Large intestine (tissue), 3 donors: ENCODE data around the gene SPINT1. TPM values are rescaled to one million over a fixed set of nuclear protein-coding genes. Genes with fewer than 3 reads are reported as not detected.
A peak's percentile ranks its signal among the peaks of the same experiment; 100 is the strongest.

ENCODE experiments used
- DNase-seq, 2 donors: peaks; one replicate each; pipeline versions ENCODE4 v3.0.0 to v3.0.0-alpha.2; 2013
- H3K27ac ChIP-seq: one replicate; pipeline ENCODE4 v1.5.1; 2013; ENCODE audit warnings: low read length
- H3K27me3 ChIP-seq: 2 replicates; pipeline ENCODE4 v1.6.1; 2013; ENCODE audit warnings: low read length; ENCODE audit not compliant: control insufficient read depth, insufficient read depth
- H3K36me3 ChIP-seq: 2 replicates; pipeline ENCODE4 v1.6.1; 2013; ENCODE audit warnings: low read length; ENCODE audit not compliant: control insufficient read depth, insufficient read depth
- H3K4me1 ChIP-seq: one replicate; pipeline ENCODE4 v1.6.1; 2013; ENCODE audit warnings: low read length; ENCODE audit not compliant: control insufficient read depth, insufficient read depth
- H3K4me3 ChIP-seq: one replicate; pipeline ENCODE4 v1.5.1; 2013; ENCODE audit warnings: low read length
- H3K9me3 ChIP-seq: one replicate; pipeline ENCODE4 v1.6.1; 2013; ENCODE audit warnings: mild to moderate bottlenecking, low read depth, low read length, moderate library complexity; ENCODE audit not compliant: control insufficient read depth
- WGBS: methylation state at CpG from one replicate; pipeline ENCODE4 v1.1.5; 2013; ENCODE audit warnings: low lambda C conversion rate; ENCODE audit not compliant: insufficient coverage; 5-methylcytosine and 5-hydroxymethylcytosine counted together
- polyA plus RNA-seq: library from polyadenylated mRNA; unstranded; fragments of 120-200 nt; gene quantifications from one replicate; pipeline ENCODE4 v1.2.1, GENCODE V29; 2013

The SPINT1 gene
- polyA plus RNA-seq, 1 donor = 166 TPM

- DNase-seq = no peak
- H3K4me1 ChIP-seq = peaks cover 10% of the 10 kb centered on the region
- WGBS = 20% methylated on average over 1 of the region's 19 CpGs
- no peaks in the 10 kb centered on the region for H3K9me3 ChIP-seq
- H3K4me3 ChIP-seq = peak overlapping the region; percentile 76
- H3K27ac ChIP-seq = peak overlapping the region; percentile 89
- peaks cover 27% of the 10 kb centered on the region for H3K36me3 ChIP-seq
- H3K27me3 ChIP-seq = no peaks in the 10 kb centered on the region
Measured at GRCh38 chr15:40807888-40808461, 35.9 kb upstream of the SPINT1 start.

GRCh38 chr15:40808861-40809450 lies 34.9 kb upstream of the SPINT1 start:
- Histone ChIP-seq H3K4me3 (no peak overlapping the region), H3K9me3 (no peaks in the 10 kb centered on the region), H3K27me3 (no peaks in the 10 kb centered on the region), H3K4me1 (peaks cover 10% of the 10 kb centered on the region), H3K27ac (no peak overlapping the region), H3K36me3 (peaks cover 36% of the 10 kb centered on the region)
- no peak for DNase-seq
- WGBS = no CpG with 5 or more reads among the region's 8 CpGs

- Histone ChIP-seq H3K4me1 (peaks cover 4% of the 10 kb centered on the region), H3K27me3 (no peaks in the 10 kb centered on the region), H3K36me3 (peaks cover 51% of the 10 kb centered on the region), H3K4me3 (no peak overlapping the region), H3K27ac (no peak overlapping the region), H3K9me3 (no peaks in the 10 kb centered on the region)
- no peak for DNase-seq
- no CpG with 5 or more reads among the region's 12 CpGs for WGBS
Measured at GRCh38 chr15:40812721-40813425, 31.0 kb upstream of the SPINT1 start.

GRCh38 chr15:40815042-40815698 lies 28.7 kb upstream of the SPINT1 start:
- Histone ChIP-seq H3K36me3 (peaks cover 45% of the 10 kb centered on the region), H3K4me3 (no peak overlapping the region), H3K9me3 (no peaks in the 10 kb centered on the region), H3K27ac (no peak overlapping the region), H3K27me3 (no peaks in the 10 kb centered on the region), H3K4me1 (no peaks in the 10 kb centered on the region)
- DNase-seq = no peak
- WGBS = no CpG with 5 or more reads among the region's 4 CpGs

GRCh38 chr15:40819048-40819447 lies 24.8 kb upstream of the SPINT1 start:
- Histone ChIP-seq H3K27me3 (no peaks in the 10 kb centered on the region), H3K9me3 (no peaks in the 10 kb centered on the region), H3K27ac (no peak overlapping the region), H3K4me1 (no peaks in the 10 kb centered on the region), H3K36me3 (peaks cover 14% of the 10 kb centered on the region), H3K4me3 (no peak overlapping the region)
- WGBS = no CpG with 5 or more reads among the region's 7 CpGs
- no peak for DNase-seq

GRCh38 chr15:40821195-40821594 lies 22.7 kb upstream of the SPINT1 start:
- no CpG with 5 or more reads among the region's 2 CpGs for WGBS
- no peak overlapping the region for H3K27ac ChIP-seq
- no peak overlapping the region for H3K4me3 ChIP-seq
- H3K4me1 ChIP-seq = peaks cover 10% of the 10 kb centered on the region
- H3K9me3 ChIP-seq = no peaks in the 10 kb centered on the region
- no peaks in the 10 kb centered on the region for H3K27me3 ChIP-seq
- DNase-seq = no peak
- H3K36me3 ChIP-seq = no peaks in the 10 kb centered on the region

GRCh38 chr15:40823572-40824343 lies 20.1 kb upstream of the SPINT1 start:
- Histone ChIP-seq H3K36me3 (no peaks in the 10 kb centered on the region), H3K4me3 (no peak overlapping the region), H3K4me1 (peaks cover 29% of the 10 kb centered on the region), H3K27ac (peak overlapping the region; percentile 48), H3K9me3 (no peaks in the 10 kb centered on the region), H3K27me3 (no peaks in the 10 kb centered on the region)
- WGBS = no CpG with 5 or more reads among the region's 1 CpG
- peak in 1 of 2 donors; percentile 63 for DNase-seq

GRCh38 chr15:40825661-40826422 lies 18.0 kb upstream of the SPINT1 start:
- DNase-seq = peak in 1 of 2 donors; percentile 61
- WGBS = 46% methylated on average over 2 of the region's 5 CpGs
- Histone ChIP-seq H3K4me3 (no peak overlapping the region), H3K27ac (peak overlapping the region; percentile 45), H3K36me3 (no peaks in the 10 kb centered on the region), H3K27me3 (no peaks in the 10 kb centered on the region), H3K9me3 (no peaks in the 10 kb centered on the region), H3K4me1 (peaks cover 35% of the 10 kb centered on the region)

- Histone ChIP-seq H3K4me1 (peaks cover 35% of the 10 kb centered on the region), H3K27me3 (no peaks in the 10 kb centered on the region), H3K27ac (peak overlapping the region; percentile 45), H3K4me3 (no peak overlapping the region), H3K36me3 (no peaks in the 10 kb centered on the region), H3K9me3 (no peaks in the 10 kb centered on the region)
- WGBS = no CpG with 5 or more reads among the region's 4 CpGs
- no peak for DNase-seq
Measured at GRCh38 chr15:40826423-40827075, 17.3 kb upstream of the SPINT1 start.
